ENCODE measurements around the gene DCP2.

DCP2 gene

DNA sequence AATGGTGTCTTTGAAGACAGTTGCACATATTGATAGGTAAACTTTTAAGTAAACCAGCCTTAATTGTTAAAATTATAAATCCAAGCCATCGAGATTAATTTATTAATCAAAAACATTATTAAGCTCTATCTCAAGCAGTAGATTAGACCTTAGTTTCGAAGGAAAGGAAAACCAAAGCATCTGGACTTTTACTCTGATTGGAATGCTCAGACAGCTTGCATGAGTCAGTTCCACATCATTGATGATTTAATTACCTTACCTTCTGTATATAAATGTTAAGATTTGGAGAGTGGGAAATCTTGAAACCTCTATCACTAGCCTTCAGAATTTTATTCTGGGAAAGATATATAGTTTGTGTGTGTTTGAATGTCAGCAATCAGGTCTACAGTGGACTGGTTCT, 23.9 kb downstream of the DCP2 start:
- POLR2A ChIA-PET = no interaction called here
- no peaks in the 10 kb centered on the region for H3K4me1 ChIP-seq (ENCODE audit: control insufficient read depth, insufficient read depth, low read length)
- no peaks in the 10 kb centered on the region for H3K9me3 ChIP-seq (ENCODE audit: control insufficient read depth, insufficient read depth, low read depth, low read length)
- H3K36me3 ChIP-seq (ENCODE audit: control insufficient read depth in 2 of 2, insufficient read depth in 1 of 2, low read length in 2 of 2) = peaks cover 44 to 50% of the 10 kb centered on the region in 2 experiments
- CTCF ChIA-PET = interaction anchor here (0.7 kb wide), 2 partner anchors 330 to 531 kb away, joined by 4 read pairs; no protein-coding TSS in a partner anchor
- H3K27ac ChIP-seq (ENCODE audit: extremely low read depth, low read depth, low read length) = no peak overlapping the region
- TF ChIP-seq, protein P1, sequence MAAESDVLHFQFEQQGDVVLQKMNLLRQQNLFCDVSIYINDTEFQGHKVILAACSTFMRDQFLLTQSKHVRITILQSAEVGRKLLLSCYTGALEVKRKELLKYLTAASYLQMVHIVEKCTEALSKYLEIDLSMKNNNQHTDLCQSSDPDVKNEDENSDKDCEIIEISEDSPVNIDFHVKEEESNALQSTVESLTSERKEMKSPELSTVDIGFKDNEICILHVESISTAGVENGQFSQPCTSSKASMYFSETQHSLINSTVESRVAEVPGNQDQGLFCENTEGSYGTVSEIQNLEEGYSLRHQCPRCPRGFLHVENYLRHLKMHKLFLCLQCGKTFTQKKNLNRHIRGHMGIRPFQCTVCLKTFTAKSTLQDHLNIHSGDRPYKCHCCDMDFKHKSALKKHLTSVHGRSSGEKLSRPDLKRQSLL (tag by site-specific recombination; IDR thresholded peaks at IDR 0.05) = no peak
- no peak for TF ChIP-seq ZNF596 (tag by site-specific recombination; IDR thresholded peaks at IDR 0.05)
- no peak for TF ChIP-seq ZNF214 (tag by site-specific recombination; IDR thresholded peaks at IDR 0.05; ENCODE audit: borderline replicate concordance)
- TF ChIP-seq, protein P2, sequence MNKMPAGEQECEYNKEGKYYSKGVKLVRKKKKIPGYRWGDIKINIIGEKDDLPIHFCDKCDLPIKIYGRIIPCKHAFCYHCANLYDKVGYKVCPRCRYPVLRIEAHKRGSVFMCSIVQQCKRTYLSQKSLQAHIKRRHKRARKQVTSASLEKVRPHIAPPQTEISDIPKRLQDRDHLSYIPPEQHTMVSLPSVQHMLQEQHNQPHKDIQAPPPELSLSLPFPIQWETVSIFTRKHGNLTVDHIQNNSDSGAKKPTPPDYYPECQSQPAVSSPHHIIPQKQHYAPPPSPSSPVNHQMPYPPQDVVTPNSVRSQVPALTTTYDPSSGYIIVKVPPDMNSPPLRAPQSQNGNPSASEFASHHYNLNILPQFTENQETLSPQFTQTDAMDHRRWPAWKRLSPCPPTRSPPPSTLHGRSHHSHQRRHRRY (tag by site-specific recombination; IDR thresholded peaks at IDR 0.05) = no peak
- TF ChIP-seq, protein P3, sequence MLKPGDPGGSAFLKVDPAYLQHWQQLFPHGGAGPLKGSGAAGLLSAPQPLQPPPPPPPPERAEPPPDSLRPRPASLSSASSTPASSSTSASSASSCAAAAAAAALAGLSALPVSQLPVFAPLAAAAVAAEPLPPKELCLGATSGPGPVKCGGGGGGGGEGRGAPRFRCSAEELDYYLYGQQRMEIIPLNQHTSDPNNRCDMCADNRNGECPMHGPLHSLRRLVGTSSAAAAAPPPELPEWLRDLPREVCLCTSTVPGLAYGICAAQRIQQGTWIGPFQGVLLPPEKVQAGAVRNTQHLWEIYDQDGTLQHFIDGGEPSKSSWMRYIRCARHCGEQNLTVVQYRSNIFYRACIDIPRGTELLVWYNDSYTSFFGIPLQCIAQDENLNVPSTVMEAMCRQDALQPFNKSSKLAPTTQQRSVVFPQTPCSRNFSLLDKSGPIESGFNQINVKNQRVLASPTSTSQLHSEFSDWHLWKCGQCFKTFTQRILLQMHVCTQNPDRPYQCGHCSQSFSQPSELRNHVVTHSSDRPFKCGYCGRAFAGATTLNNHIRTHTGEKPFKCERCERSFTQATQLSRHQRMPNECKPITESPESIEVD (tag by site-specific recombination; IDR thresholded peaks at IDR 0.05) = no peak
- no peak for TF ChIP-seq ZNF133 (tag by site-specific recombination; IDR thresholded peaks at IDR 0.05)
- TF ChIP-seq, protein P4, sequence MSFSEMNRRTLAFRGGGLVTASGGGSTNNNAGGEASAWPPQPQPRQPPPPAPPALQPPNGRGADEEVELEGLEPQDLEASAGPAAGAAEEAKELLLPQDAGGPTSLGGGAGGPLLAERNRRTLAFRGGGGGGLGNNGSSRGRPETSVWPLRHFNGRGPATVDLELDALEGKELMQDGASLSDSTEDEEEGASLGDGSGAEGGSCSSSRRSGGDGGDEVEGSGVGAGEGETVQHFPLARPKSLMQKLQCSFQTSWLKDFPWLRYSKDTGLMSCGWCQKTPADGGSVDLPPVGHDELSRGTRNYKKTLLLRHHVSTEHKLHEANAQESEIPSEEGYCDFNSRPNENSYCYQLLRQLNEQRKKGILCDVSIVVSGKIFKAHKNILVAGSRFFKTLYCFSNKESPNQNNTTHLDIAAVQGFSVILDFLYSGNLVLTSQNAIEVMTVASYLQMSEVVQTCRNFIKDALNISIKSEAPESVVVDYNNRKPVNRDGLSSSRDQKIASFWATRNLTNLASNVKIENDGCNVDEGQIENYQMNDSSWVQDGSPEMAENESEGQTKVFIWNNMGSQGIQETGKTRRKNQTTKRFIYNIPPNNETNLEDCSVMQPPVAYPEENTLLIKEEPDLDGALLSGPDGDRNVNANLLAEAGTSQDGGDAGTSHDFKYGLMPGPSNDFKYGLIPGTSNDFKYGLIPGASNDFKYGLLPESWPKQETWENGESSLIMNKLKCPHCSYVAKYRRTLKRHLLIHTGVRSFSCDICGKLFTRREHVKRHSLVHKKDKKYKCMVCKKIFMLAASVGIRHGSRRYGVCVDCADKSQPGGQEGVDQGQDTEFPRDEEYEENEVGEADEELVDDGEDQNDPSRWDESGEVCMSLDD (tag by site-specific recombination; IDR thresholded peaks at IDR 0.05) = no peak
- TF ChIP-seq SCRT1 (tag by site-specific recombination; IDR thresholded peaks at IDR 0.05; ENCODE audit: borderline replicate concordance) = no peak
- no peak overlapping the region for H3K4me3 ChIP-seq (ENCODE audit: low read depth, low read length)

DNA sequence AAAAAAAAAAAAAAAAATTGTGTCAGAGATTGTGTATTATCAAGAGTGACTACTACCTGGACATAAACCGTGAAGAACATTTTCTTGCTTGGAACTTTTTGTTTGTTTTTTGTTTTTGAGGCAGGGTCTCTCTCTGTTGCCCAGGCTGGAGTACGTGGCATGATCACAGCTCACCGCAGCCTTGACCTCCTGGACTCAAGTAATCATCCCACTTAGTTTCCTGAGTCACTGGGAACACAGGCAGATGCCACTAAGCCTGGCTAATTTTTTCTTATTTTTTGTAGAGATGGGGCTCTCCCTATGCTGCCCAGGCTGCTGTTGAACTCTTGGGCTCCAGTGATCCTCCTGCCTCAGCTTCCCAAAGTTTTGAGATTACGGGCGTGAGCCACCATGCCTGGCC, 25.8 kb downstream of the DCP2 start:
- ChIA-PET POLR2A (no interaction called here), CTCF (interaction anchor here (0.5 kb wide), 1 partner anchor 31 kb away, joined by 3 read pairs; no protein-coding TSS in a partner anchor)
- H3K36me3 ChIP-seq (ENCODE audit: control insufficient read depth in 2 of 2, insufficient read depth in 1 of 2, low read length in 2 of 2) = peaks cover 52 to 57% of the 10 kb centered on the region in 2 experiments
- TF ChIP-seq, protein P5, sequence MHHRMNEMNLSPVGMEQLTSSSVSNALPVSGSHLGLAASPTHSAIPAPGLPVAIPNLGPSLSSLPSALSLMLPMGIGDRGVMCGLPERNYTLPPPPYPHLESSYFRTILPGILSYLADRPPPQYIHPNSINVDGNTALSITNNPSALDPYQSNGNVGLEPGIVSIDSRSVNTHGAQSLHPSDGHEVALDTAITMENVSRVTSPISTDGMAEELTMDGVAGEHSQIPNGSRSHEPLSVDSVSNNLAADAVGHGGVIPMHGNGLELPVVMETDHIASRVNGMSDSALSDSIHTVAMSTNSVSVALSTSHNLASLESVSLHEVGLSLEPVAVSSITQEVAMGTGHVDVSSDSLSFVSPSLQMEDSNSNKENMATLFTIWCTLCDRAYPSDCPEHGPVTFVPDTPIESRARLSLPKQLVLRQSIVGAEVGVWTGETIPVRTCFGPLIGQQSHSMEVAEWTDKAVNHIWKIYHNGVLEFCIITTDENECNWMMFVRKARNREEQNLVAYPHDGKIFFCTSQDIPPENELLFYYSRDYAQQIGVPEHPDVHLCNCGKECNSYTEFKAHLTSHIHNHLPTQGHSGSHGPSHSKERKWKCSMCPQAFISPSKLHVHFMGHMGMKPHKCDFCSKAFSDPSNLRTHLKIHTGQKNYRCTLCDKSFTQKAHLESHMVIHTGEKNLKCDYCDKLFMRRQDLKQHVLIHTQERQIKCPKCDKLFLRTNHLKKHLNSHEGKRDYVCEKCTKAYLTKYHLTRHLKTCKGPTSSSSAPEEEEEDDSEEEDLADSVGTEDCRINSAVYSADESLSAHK (tag by site-specific recombination; IDR thresholded peaks at IDR 0.05) = no peak
- TF ChIP-seq, protein P1 (tag by site-specific recombination; IDR thresholded peaks at IDR 0.05) = no peak
- TF ChIP-seq ZNF112 (tag by site-specific recombination; IDR thresholded peaks at IDR 0.05) (no peak), ZNF670 (tag by site-specific recombination; IDR thresholded peaks at IDR 0.05; ENCODE audit: low read depth) (no peak), ZFP3 (tag by site-specific recombination; IDR thresholded peaks at IDR 0.05; ENCODE audit: low read depth) (no peak), ZNF843 (tag by site-specific recombination; IDR thresholded peaks at IDR 0.05) (no peak), ZNF600 (tag by site-specific recombination; IDR thresholded peaks at IDR 0.05) (no peak)
- TF ChIP-seq, protein P6, sequence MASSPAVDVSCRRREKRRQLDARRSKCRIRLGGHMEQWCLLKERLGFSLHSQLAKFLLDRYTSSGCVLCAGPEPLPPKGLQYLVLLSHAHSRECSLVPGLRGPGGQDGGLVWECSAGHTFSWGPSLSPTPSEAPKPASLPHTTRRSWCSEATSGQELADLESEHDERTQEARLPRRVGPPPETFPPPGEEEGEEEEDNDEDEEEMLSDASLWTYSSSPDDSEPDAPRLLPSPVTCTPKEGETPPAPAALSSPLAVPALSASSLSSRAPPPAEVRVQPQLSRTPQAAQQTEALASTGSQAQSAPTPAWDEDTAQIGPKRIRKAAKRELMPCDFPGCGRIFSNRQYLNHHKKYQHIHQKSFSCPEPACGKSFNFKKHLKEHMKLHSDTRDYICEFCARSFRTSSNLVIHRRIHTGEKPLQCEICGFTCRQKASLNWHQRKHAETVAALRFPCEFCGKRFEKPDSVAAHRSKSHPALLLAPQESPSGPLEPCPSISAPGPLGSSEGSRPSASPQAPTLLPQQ (tag by site-specific recombination; IDR thresholded peaks at IDR 0.05) = no peak
- TF ChIP-seq, protein P7, sequence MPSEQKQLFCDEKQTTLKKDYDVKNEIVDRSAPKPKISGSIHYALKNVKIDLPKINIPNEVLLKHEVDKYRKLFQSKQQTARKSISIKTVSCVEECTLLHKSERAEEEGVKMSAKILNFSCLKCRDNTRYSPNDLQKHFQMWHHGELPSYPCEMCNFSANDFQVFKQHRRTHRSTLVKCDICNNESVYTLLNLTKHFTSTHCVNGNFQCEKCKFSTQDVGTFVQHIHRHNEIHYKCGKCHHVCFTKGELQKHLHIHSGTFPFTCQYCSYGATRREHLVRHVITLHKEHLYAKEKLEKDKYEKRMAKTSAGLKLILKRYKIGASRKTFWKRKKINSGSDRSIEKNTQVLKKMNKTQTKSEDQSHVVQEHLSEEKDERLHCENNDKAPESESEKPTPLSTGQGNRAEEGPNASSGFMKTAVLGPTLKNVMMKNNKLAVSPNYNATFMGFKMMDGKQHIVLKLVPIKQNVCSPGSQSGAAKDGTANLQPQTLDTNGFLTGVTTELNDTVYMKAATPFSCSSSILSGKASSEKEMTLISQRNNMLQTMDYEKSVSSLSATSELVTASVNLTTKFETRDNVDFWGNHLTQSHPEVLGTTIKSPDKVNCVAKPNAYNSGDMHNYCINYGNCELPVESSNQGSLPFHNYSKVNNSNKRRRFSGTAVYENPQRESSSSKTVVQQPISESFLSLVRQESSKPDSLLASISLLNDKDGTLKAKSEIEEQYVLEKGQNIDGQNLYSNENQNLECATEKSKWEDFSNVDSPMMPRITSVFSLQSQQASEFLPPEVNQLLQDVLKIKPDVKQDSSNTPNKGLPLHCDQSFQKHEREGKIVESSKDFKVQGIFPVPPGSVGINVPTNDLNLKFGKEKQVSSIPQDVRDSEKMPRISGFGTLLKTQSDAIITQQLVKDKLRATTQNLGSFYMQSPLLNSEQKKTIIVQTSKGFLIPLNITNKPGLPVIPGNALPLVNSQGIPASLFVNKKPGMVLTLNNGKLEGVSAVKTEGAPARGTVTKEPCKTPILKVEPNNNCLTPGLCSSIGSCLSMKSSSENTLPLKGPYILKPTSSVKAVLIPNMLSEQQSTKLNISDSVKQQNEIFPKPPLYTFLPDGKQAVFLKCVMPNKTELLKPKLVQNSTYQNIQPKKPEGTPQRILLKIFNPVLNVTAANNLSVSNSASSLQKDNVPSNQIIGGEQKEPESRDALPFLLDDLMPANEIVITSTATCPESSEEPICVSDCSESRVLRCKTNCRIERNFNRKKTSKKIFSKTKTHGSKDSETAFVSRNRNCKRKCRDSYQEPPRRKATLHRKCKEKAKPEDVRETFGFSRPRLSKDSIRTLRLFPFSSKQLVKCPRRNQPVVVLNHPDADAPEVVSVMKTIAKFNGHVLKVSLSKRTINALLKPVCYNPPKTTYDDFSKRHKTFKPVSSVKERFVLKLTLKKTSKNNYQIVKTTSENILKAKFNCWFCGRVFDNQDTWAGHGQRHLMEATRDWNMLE (tag by site-specific recombination; conservative IDR thresholded peaks at IDR 0.05; ENCODE audit: low read depth) = no peak

More for the DNA sequence above, 25.8 kb downstream of the DCP2 start:
- no peaks in the 10 kb centered on the region for H3K9me3 ChIP-seq (ENCODE audit: control insufficient read depth, insufficient read depth, low read depth, low read length)
- H3K4me1 ChIP-seq (ENCODE audit: control insufficient read depth, insufficient read depth, low read length) = no peaks in the 10 kb centered on the region
- H3K27ac ChIP-seq (ENCODE audit: extremely low read depth, low read depth, low read length) = no peak overlapping the region
- no peak overlapping the region for H3K4me3 ChIP-seq (ENCODE audit: low read depth, low read length)

Data from HEK293 (cell line).